H1 (cell line): ENCODE results near the gene CRHR1. TPM values are rescaled to one million over a fixed set of nuclear protein-coding genes. Genes with fewer than 3 reads are reported as not detected.

Experiments used
- CTBP2 ChIP-seq: IDR thresholded peaks from 2 replicates; pipeline ENCODE4 v1.7.0; 2011; ENCODE audit warnings: borderline replicate concordance, mild to moderate bottlenecking, moderate library complexity, mixed read lengths, low read length; ENCODE audit not compliant: insufficient read depth, insufficient read length
- RBBP5 ChIP-seq: IDR thresholded peaks from 2 replicates; pipeline ENCODE4 v1.7.1; 2012; ENCODE audit warnings: low read depth, mild to moderate bottlenecking, inconsistent platforms, low read length, moderate library complexity, borderline replicate concordance
- SIN3A ChIP-seq, 2 experiments: IDR thresholded peaks in 1 of 2; conservative IDR thresholded peaks in 1 of 2; 2 replicates each; pipeline ENCODE4 v1.6.1; 2011 to 2012; ENCODE audit warnings: low read length in 2 of 2, improper control_type of control experiment in 1 of 2, low read depth in 1 of 2, mild to moderate bottlenecking in 1 of 2
- polyA plus RNA-seq, 7 experiments: library from polyadenylated mRNA; depleted of rRNA in 3 of 7; stranded (reverse) in 5 of 7; unstranded in 2 of 7; fragments of >200 nt in 5 of 7; fragments of 200-250 nt in 2 of 7; gene quantifications; 1 replicate in 5 of 7; 2 replicates in 1 of 7; 4 replicates in 1 of 7; pipeline versions ENCODE4 v1.2.1 to v1.2.3, GENCODE V29; 2011 to 2013; ENCODE audit warnings: missing spikeins in 2 of 7, mixed read lengths in 2 of 7
- total RNA-seq: library from RNA; stranded (reverse); fragmentation: NEBNext Ultra II Directional; extraction: Animal tissue kit (Norgen Biotek cat#: 25700); gene quantifications from 2 replicates; pipeline ENCODE4 v1.2.1, GENCODE V29; 2021

Gene CRHR1
- total and polyA plus RNA-seq, 2 of the 8 experiments (the other 6 are each of a cell fraction or from before 2014, with no cell fraction given) = 0.56 to 1.7 TPM

DNA sequence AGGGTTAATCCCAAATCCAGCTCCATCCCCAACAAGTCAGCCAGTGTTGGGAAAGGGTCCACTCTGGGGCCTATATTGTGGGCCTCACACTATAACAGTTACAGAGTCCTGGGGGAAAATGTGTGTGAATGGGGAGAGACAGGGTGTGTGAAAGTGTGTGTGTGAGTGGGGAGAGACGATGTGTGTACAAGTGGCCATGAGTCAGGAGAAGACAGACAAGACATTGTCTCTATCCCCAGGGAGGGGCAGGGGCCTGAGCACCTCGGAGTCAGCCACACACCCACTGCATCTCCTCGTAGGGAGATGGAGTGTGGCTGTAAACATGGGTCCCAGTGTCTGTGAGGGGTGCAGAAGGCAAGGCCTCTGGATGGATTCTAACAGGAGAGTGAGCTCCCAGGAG lies 2.9 kb downstream of the CRHR1 start (continued):
- TF ChIP-seq SIN3A (conservative IDR thresholded peaks at IDR 0.05 in 1 of 2, IDR thresholded peaks at IDR 0.05 in 1 of 2; ENCODE audit: low read depth in 1 of 2, low read length in 2 of 2) = no peak
- no peak for TF ChIP-seq CTBP2
- no peak for TF ChIP-seq RBBP5
